ENCODE data around the gene AKNA. TPM values are rescaled to one million over a fixed set of nuclear protein-coding genes. Genes with fewer than 3 reads are reported as not detected.
"Not testable (repeated sequence)": the region's sequence is repeated elsewhere in the genome, so short reads cannot be mapped to it uniquely, and the experiment has no call there.

Gene AKNA
- total RNA-seq, 3 donors from 2014 or later = 20.1 to 52.0 (median 35.7) TPM

DNA sequence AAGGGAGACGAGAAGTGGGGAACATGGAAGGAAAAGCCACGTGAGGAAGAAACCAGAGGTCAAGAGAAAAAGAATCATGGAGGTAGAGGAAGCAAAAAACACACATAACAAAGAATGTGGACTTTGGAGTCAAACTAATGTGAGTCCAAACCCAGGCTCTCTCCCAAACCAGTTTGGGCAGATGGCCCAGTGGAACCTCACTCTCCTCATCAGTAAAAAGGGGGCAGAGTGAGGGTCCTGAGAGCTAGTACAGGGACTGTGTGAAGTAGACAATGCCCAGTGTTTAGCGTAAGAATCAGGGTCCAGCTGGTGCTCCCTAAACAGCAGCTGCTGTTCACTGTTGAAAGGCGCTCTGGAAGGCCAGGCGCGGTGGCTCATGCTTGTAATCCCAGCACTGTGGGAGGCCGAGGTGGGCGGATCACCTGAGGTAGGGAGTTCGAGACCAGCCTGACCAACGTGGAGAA lies 59.4 kb downstream of the AKNA start:
- DNase-seq (ENCODE audit: low spot score in 2 of 2); H3K4me3 ChIP-seq; H3K36me3 ChIP-seq; H3K4me1 ChIP-seq; H3K9me3 ChIP-seq; H3K27me3 ChIP-seq; intact Hi-C loops (cut with DNase I; ENCODE audit: low total_unique reads); H3K27ac ChIP-seq: not testable (repeated sequence)

DNA sequence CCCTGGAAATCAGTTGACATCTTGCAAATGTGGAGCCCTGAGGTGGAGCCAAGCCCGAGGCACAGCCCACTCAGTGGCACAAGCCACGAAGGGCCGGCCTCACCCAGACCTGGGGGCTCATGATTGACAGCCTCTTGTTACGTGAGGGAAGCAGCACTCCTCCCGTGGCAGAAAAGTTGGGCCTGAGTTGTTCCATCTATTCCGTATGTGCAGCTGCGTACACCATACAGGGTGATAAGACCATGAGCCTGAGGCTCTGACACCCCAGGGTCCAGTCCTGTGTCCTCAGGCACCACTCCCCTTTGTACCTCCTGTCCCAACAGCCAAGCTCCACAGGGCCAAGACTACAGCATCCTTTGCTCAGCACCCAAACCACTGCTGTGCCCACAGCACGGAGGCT lies 60.0 kb downstream of the AKNA start:
- no peak for DNase-seq (ENCODE audit: low spot score in 2 of 2)
- intact Hi-C loops (cut with DNase I; ENCODE audit: low total_unique reads) = no loop called here
- Histone ChIP-seq H3K36me3 (no peaks in the 10 kb centered on the region), H3K4me1 (no peaks in the 10 kb centered on the region), H3K4me3 (no peak overlapping the region), H3K9me3 (no peaks in the 10 kb centered on the region), H3K27ac (no peak overlapping the region), H3K27me3 (no peaks in the 10 kb centered on the region)
- TF ChIP-seq, protein P1, sequence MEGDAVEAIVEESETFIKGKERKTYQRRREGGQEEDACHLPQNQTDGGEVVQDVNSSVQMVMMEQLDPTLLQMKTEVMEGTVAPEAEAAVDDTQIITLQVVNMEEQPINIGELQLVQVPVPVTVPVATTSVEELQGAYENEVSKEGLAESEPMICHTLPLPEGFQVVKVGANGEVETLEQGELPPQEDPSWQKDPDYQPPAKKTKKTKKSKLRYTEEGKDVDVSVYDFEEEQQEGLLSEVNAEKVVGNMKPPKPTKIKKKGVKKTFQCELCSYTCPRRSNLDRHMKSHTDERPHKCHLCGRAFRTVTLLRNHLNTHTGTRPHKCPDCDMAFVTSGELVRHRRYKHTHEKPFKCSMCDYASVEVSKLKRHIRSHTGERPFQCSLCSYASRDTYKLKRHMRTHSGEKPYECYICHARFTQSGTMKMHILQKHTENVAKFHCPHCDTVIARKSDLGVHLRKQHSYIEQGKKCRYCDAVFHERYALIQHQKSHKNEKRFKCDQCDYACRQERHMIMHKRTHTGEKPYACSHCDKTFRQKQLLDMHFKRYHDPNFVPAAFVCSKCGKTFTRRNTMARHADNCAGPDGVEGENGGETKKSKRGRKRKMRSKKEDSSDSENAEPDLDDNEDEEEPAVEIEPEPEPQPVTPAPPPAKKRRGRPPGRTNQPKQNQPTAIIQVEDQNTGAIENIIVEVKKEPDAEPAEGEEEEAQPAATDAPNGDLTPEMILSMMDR (IDR thresholded peaks at IDR 0.05) = no peak
- no peak for TF ChIP-seq POLR2AphosphoS5 (IDR thresholded peaks at IDR 0.05)
- no peak for TF ChIP-seq POLR2A (IDR thresholded peaks at IDR 0.05)

DNA sequence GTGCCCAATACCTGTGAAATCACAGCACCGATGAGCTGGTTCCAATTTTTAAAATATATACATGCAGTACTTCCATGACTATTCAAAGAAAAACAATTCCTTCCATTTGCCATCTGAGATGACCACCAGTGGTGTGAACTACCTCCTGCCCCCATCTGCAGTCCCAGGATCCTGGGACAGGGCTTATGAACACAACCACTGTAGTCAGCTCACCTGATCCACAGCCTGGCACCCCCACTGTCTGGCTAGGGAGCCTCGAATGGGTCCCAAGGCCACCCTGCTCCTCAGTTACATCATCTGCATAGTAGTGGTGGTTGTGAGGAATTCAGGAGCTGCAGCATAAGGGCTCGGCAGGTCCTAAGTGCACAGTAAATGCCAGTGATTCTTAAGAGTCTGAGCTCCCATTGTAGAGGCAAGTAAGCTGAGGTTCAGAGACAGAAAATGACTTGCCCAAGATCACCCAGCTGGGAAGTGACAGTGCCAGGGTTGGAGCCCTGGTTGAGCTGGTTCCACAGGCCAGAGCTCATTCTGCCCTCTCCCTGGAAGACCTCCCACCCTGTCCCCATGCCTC lies 62.0 kb downstream of the AKNA start:
- H3K4me1 ChIP-seq; H3K27me3 ChIP-seq; H3K9me3 ChIP-seq; H3K27ac ChIP-seq; DNase-seq (ENCODE audit: low spot score in 2 of 2); H3K36me3 ChIP-seq; H3K4me3 ChIP-seq; intact Hi-C loops (cut with DNase I; ENCODE audit: low total_unique reads): not testable (repeated sequence)

DNA sequence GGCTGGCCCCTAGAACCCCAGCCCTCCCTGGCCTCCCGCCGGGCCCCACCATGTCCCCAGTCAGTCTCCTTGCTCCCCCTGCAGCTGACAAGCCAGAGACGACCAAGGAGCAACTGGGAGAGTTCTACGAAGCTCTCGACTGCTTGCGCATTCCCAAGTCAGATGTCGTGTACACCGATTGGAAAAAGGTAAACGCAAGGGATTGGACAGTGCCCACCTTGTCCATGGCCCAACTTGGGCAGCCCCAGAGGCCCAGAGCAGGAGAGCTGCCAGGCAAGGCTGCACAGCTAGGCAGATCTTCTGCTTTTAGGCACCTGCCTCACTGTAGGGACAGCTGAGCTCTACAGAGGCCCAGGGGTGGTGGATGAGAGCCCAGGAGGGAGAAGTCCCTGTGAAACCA lies 62.8 kb downstream of the AKNA start:
- H3K4me3 ChIP-seq; H3K9me3 ChIP-seq; H3K27me3 ChIP-seq; H3K4me1 ChIP-seq; H3K36me3 ChIP-seq; H3K27ac ChIP-seq; DNase-seq (ENCODE audit: low spot score in 2 of 2); intact Hi-C loops (cut with DNase I; ENCODE audit: low total_unique reads): not testable (repeated sequence)

DNA sequence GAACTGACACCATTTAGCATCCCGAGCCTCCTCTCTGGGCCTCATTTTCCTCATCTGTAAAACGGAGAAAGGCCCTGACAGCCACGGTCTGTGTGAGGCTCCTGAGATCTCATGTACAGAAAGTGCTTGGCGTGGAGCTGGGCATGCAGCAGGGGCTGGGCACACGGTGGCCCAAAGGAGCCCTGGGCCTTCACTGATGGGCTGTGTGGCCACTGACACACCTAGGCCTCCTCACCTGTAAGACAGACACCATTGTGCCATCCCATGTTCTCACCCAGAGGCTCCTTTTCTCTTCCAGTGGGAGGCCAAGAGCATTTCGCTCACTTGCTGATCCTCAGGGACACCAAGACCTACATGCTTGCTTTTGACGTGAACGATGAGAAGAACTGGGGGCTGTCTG lies 63.3 kb downstream of the AKNA start:
- Histone ChIP-seq H3K27ac (no peak overlapping the region), H3K4me1 (no peaks in the 10 kb centered on the region), H3K9me3 (no peaks in the 10 kb centered on the region), H3K27me3 (no peaks in the 10 kb centered on the region), H3K4me3 (no peak overlapping the region), H3K36me3 (no peaks in the 10 kb centered on the region)
- TF ChIP-seq, protein P1 (IDR thresholded peaks at IDR 0.05) = no peak
- TF ChIP-seq POLR2A (IDR thresholded peaks at IDR 0.05) = no peak
- DNase-seq (ENCODE audit: low spot score in 2 of 2) = no peak
- intact Hi-C loops (cut with DNase I; ENCODE audit: low total_unique reads) = no loop called here

DNA sequence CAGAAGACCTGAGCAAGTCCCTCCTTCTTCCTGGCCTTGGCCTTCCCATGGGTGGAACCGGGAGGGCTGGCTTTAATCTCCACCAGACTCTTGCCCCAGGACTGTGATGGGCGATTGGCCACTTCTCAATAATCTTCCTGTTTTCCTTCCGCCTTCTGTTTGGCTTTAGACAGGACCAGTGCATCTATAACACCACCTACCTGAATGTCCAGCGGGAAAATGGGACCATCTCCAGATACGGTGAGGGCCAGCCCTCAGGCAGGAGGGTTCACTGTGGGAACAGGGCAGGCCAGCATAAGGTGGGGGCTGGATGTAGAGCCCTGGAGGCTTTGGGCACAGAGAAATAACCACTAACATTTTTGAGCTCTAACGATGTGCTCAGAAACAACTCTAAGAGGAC lies 63.9 kb downstream of the AKNA start:
- H3K4me1 ChIP-seq; H3K36me3 ChIP-seq; H3K27ac ChIP-seq; H3K27me3 ChIP-seq; intact Hi-C loops (cut with DNase I; ENCODE audit: low total_unique reads); DNase-seq (ENCODE audit: low spot score in 2 of 2); H3K9me3 ChIP-seq; H3K4me3 ChIP-seq: not testable (repeated sequence)

DNA sequence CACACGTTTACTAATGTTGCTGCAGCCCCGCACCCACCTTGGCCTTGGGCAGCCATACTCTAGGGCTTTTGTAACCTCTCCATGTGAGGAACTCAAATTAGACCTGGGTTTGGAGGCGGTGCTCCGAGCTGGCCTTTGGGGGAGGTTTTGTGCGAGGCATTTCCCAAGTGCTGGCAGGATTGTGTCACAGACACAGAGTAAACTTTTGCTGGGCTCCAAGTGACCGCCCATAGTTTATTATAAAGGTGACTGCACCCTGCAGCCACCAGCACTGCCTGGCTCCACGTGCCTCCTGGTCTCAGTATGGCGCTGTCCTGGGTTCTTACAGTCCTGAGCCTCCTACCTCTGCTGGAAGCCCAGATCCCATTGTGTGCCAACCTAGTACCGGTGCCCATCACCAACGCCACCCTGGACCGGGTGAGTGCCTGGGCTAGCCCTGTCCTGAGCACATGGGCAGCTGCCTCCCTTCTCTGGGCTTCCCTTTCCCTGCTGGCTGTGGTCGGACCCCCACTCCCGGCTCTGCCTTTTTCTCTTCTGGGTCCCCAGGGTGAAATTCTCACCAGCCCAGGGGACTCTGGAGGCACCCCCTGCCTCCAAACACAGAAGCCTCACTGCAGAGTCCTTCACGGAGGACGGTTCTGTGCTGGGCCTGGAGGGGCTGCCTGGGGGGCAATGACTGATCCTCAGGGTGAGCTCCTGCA lies 64.8 kb downstream of the AKNA start, which contains the start of gene ORM1:
ORM1 (plus strand) TSS at position 268 of the 701 bp plus-strand sequence; CDS start at position 304, 36 bp downstream.
- H3K9me3 ChIP-seq; H3K4me1 ChIP-seq; H3K4me3 ChIP-seq; H3K27me3 ChIP-seq; H3K27ac ChIP-seq; intact Hi-C loops (cut with DNase I; ENCODE audit: low total_unique reads); H3K36me3 ChIP-seq; DNase-seq (ENCODE audit: low spot score in 2 of 2): not testable (repeated sequence)

DNA sequence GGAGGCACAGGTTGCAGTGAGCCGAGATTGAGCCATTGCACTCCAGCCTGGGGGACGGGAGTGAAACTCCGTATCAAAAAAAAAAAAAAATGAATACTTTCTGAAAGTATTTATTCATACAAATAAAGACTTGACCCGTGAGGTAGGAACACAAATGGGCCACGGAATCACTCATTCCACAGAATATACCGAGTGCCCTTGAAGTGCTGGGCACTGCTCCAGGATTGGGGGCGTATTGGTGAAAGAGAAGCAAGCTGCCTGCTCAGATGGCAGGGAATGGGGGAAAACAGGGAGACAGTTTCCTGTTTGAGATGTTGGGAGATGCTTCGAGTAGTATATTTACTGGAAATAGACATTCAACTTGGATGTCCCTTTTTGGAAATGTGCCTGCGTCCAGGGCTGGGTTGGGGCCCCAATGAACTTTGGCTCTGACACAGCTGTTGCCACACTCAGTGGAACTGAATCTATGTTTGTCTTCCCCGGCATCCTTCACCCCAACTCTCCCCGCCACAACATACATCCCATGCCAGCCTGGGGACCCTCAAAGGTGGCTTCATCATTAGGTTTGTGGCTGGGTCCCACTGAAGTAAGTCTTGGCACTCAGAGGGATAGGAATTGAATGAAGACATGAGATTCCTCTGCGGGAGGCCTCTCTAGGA lies 65.5 kb downstream of the AKNA start:
- H3K27me3 ChIP-seq; H3K9me3 ChIP-seq; H3K27ac ChIP-seq; H3K36me3 ChIP-seq; DNase-seq (ENCODE audit: low spot score in 2 of 2); H3K4me1 ChIP-seq; intact Hi-C loops (cut with DNase I; ENCODE audit: low total_unique reads); H3K4me3 ChIP-seq: not testable (repeated sequence)
